Endothelial cell (in vitro differentiated cells): ENCODE results near the gene CPED1. TPM values are rescaled to one million over a fixed set of nuclear protein-coding genes. Genes with fewer than 3 reads are reported as not detected.
"Not testable (repeated sequence)": the region's sequence is repeated elsewhere in the genome, so short reads cannot be mapped to it uniquely, and the experiment has no call there.

Experiments
- DNase-seq: peaks from one replicate; pipeline ENCODE4 v3.0.0; 2021; ENCODE audit warnings: low spot score
- H3K27ac Mint-ChIP-seq: one replicate; pipeline ENCODE4 v1.8.0; 2021; ENCODE audit warnings: mixed read lengths, inconsistent platforms; ENCODE audit not compliant: unreplicated experiment
- H3K27me3 Mint-ChIP-seq: one replicate; pipeline ENCODE4 v1.8.0; 2021; ENCODE audit warnings: mild to moderate bottlenecking, moderate library complexity, mixed read lengths, inconsistent platforms; ENCODE audit not compliant: unreplicated experiment
- H3K36me3 Mint-ChIP-seq: one replicate; pipeline ENCODE4 v1.8.0; 2021; ENCODE audit warnings: mild to moderate bottlenecking, low read depth, mixed read lengths, inconsistent platforms; ENCODE audit not compliant: unreplicated experiment
- H3K4me1 Mint-ChIP-seq: one replicate; pipeline ENCODE4 v1.8.0; 2021; ENCODE audit warnings: mild to moderate bottlenecking, mixed read lengths, inconsistent platforms; ENCODE audit not compliant: unreplicated experiment
- H3K4me3 Mint-ChIP-seq: one replicate; pipeline ENCODE4 v1.8.0; 2021; ENCODE audit warnings: mild to moderate bottlenecking, mixed read lengths, inconsistent platforms; ENCODE audit not compliant: unreplicated experiment
- H3K9me3 Mint-ChIP-seq: one replicate; pipeline ENCODE4 v1.8.0; 2021; ENCODE audit warnings: mixed read lengths, inconsistent platforms; ENCODE audit not compliant: unreplicated experiment
- total RNA-seq: library from RNA; stranded (reverse); fragmentation: NEBNext Ultra II Directional; extraction: Animal tissue kit (Norgen Biotek cat#: 25700); gene quantifications from one replicate; pipeline ENCODE4 v1.2.1, GENCODE V29; 2021; ENCODE audit not compliant: unreplicated experiment
- TF ChIP-seq, protein P1 (sequence below): fragments of 200-600 bp; sonication (generic); IDR thresholded peaks from one replicate; pipeline ENCODE4 v1.5.0; 2021; ENCODE audit warnings: antibody characterized with exemption; ENCODE audit not compliant: unreplicated experiment

Gene CPED1
- total RNA-seq, 1 donor from 2014 or later = 1.8 TPM

DNA sequence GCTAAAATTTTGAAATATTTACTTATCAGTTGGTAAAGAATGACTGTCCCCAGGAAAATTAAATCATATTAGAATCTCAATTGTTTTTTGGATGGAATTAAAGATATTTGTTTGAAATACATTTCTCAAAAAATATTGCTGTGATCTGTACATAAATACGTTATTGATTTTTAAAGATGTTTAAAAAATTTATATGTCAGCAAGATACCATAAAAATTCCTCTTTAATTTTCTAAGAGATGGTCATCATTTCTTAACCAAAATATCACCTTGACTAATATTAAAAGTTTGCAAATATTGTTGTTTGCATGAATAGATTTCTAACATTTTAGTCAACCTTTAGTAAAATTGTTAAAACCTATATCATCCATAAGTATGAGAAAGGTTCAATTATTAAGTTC, 192.8 kb downstream of the CPED1 start:
- Mint-ChIP-seq H3K27ac (no peak overlapping the region), H3K27me3 (no peaks in the 10 kb centered on the region), H3K9me3 (no peaks in the 10 kb centered on the region), H3K4me3 (no peak overlapping the region), H3K36me3 (no peaks in the 10 kb centered on the region), H3K4me1 (peaks cover 9% of the 10 kb centered on the region)
- no peak for DNase-seq
- TF ChIP-seq, protein P1, sequence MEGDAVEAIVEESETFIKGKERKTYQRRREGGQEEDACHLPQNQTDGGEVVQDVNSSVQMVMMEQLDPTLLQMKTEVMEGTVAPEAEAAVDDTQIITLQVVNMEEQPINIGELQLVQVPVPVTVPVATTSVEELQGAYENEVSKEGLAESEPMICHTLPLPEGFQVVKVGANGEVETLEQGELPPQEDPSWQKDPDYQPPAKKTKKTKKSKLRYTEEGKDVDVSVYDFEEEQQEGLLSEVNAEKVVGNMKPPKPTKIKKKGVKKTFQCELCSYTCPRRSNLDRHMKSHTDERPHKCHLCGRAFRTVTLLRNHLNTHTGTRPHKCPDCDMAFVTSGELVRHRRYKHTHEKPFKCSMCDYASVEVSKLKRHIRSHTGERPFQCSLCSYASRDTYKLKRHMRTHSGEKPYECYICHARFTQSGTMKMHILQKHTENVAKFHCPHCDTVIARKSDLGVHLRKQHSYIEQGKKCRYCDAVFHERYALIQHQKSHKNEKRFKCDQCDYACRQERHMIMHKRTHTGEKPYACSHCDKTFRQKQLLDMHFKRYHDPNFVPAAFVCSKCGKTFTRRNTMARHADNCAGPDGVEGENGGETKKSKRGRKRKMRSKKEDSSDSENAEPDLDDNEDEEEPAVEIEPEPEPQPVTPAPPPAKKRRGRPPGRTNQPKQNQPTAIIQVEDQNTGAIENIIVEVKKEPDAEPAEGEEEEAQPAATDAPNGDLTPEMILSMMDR = no peak

- Mint-ChIP-seq H3K4me3 (no peak overlapping the region), H3K36me3 (no peaks in the 10 kb centered on the region), H3K27ac (no peak overlapping the region), H3K9me3 (no peaks in the 10 kb centered on the region), H3K4me1 (peaks cover 6% of the 10 kb centered on the region), H3K27me3 (no peaks in the 10 kb centered on the region)
- TF ChIP-seq, protein P1 = no peak
- no peak for DNase-seq
Measured at GRCh38 chr7:121182281-121182680, 193.8 kb downstream of the CPED1 start.

- TF ChIP-seq, protein P1 = no peak
- Mint-ChIP-seq H3K36me3 (no peaks in the 10 kb centered on the region), H3K4me3 (no peak overlapping the region), H3K27ac (no peak overlapping the region), H3K4me1 (peaks cover 6% of the 10 kb centered on the region), H3K27me3 (no peaks in the 10 kb centered on the region), H3K9me3 (no peaks in the 10 kb centered on the region)
- no peak for DNase-seq
Measured at GRCh38 chr7:121182902-121183301, 194.4 kb downstream of the CPED1 start.

GRCh38 chr7:121183883-121184282, 195.4 kb downstream of the CPED1 start:
- not testable (repeated sequence) for DNase-seq, H3K4me3 Mint-ChIP-seq, H3K27ac Mint-ChIP-seq, H3K36me3 Mint-ChIP-seq, H3K27me3 Mint-ChIP-seq, H3K4me1 Mint-ChIP-seq, H3K9me3 Mint-ChIP-seq

DNA sequence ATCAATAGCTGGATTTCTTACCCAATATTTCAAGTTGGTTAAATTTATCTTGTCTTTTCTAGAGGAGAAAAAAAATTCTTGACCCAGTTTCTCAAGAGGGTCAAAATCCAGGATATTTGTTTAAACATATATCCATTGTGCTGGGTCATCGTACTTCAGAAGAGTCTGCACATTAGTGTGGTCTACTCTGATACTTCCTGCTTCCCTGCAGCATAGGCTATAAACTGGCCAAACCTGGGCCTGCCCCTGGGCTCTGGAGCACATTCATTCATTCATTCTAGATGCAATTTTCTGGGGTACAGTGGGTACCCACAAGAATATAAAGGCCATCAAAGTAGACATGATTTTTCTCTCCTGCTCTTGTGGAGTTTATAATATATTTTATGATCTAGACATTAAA, 198.2 kb downstream of the CPED1 start:
- no peak overlapping the region for H3K27ac Mint-ChIP-seq
- peaks cover 6% of the 10 kb centered on the region for H3K4me1 Mint-ChIP-seq
- H3K9me3 Mint-ChIP-seq = no peaks in the 10 kb centered on the region
- H3K36me3 Mint-ChIP-seq = no peaks in the 10 kb centered on the region
- TF ChIP-seq, protein P1 = no peak
- DNase-seq = no peak
- H3K4me3 Mint-ChIP-seq = no peak overlapping the region
- no peaks in the 10 kb centered on the region for H3K27me3 Mint-ChIP-seq

DNA sequence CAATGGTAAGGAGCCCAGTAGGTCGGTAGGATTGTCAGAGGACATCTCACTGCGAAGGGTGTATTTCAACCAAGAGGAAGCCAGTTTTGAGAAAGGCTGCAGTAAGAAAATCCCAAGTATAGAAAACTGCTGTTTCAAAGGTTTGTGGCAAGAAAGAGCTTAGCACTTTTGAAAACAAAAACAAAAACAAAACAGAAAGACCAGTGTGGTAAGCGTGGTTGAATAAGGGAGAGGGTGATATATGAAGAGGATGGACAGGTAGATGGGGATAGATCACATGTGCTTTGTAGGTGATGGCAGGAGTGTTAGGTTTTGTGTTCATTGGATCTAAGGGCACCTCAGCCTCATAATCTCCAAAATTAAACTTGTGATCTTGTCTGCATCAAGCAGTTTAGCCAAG, 198.7 kb downstream of the CPED1 start:
- no peaks in the 10 kb centered on the region for H3K27me3 Mint-ChIP-seq
- H3K4me3 Mint-ChIP-seq = no peak overlapping the region
- TF ChIP-seq, protein P1 = no peak
- H3K27ac Mint-ChIP-seq = no peak overlapping the region
- DNase-seq = no peak
- H3K36me3 Mint-ChIP-seq = no peaks in the 10 kb centered on the region
- peaks cover 6% of the 10 kb centered on the region for H3K4me1 Mint-ChIP-seq
- no peaks in the 10 kb centered on the region for H3K9me3 Mint-ChIP-seq
